IgD-negative memory B cell (primary cell): ENCODE data around the gene SLU7. TPM values are rescaled to one million over a fixed set of nuclear protein-coding genes. Genes with fewer than 3 reads are reported as not detected.

Source experiments
- H3K27ac Mint-ChIP-seq, 3 donors: one replicate each; pipeline ENCODE4 v1.8.0; 2020 to 2022; ENCODE audit warnings: mild to moderate bottlenecking in 3 of 3, mixed read lengths in 3 of 3, moderate library complexity in 1 of 3
- H3K27me3 Mint-ChIP-seq: one replicate; pipeline ENCODE4 v1.8.0; 2021; ENCODE audit warnings: mixed read lengths
- H3K36me3 Mint-ChIP-seq: one replicate; pipeline ENCODE4 v1.8.0; 2020; ENCODE audit warnings: mild to moderate bottlenecking, mixed read lengths
- H3K4me1 Mint-ChIP-seq, 3 donors: one replicate each; pipeline ENCODE4 v1.8.0; 2020 to 2022; ENCODE audit warnings: mixed read lengths in 3 of 3, mild to moderate bottlenecking in 1 of 3
- H3K4me3 Mint-ChIP-seq, 4 donors: one replicate each; pipeline ENCODE4 v1.8.0; 2020 to 2022; ENCODE audit warnings: mild to moderate bottlenecking in 4 of 4, mixed read lengths in 4 of 4, moderate library complexity in 3 of 4
- H3K9me3 Mint-ChIP-seq, 3 donors: one replicate each; pipeline ENCODE4 v1.8.0; 2020 to 2021; ENCODE audit warnings: mixed read lengths in 3 of 3, mild to moderate bottlenecking in 1 of 3
- polyA plus RNA-seq: library from polyadenylated mRNA; unstranded; fragments of 300-500 nt; fragmentation: Illumina TruSeq; gene quantifications from one replicate; pipeline ENCODE4 v1.2.3, GENCODE V29; 2021

Gene SLU7
- polyA plus RNA-seq, 1 donor from 2014 or later, result 96.2 TPM

GRCh38 chr5:160375166-160375565 lies 43.7 kb downstream of the SLU7 start:
- Mint-ChIP-seq H3K27ac (no peak overlapping the region), H3K36me3 (no peaks in the 10 kb centered on the region), H3K4me1 (peaks cover 0 to 5% (median 0%) of the 10 kb centered on the region in 3 donors), H3K27me3 (peaks cover 23% of the 10 kb centered on the region), H3K9me3 (no peaks in the 10 kb centered on the region), H3K4me3 (no peak overlapping the region)

- H3K4me3 Mint-ChIP-seq, result peak overlapping the region in 2 of 4 donors; percentile 36 to 70
- H3K27ac Mint-ChIP-seq, result no peak overlapping the region
- H3K9me3 Mint-ChIP-seq, result no peaks in the 10 kb centered on the region
- H3K4me1 Mint-ChIP-seq, result peaks cover 2 to 8% (median 7%) of the 10 kb centered on the region in 3 donors
- peaks cover 46% of the 10 kb centered on the region for H3K27me3 Mint-ChIP-seq
- no peaks in the 10 kb centered on the region for H3K36me3 Mint-ChIP-seq
Observed at GRCh38 chr5:160371294-160371693, 47.6 kb downstream of the SLU7 start.

GRCh38 chr5:160370713-160371034 lies 48.2 kb downstream of the SLU7 start:
- H3K9me3 Mint-ChIP-seq, result no peaks in the 10 kb centered on the region
- no peaks in the 10 kb centered on the region for H3K36me3 Mint-ChIP-seq
- H3K4me1 Mint-ChIP-seq, result peaks cover 2 to 8% (median 7%) of the 10 kb centered on the region in 3 donors
- peaks cover 45% of the 10 kb centered on the region for H3K27me3 Mint-ChIP-seq
- H3K4me3 Mint-ChIP-seq, result peak overlapping the region in 3 of 4 donors; percentile 36 to 70 (median 38)
- no peak overlapping the region for H3K27ac Mint-ChIP-seq

GRCh38 chr5:160369990-160370712 lies 48.7 kb downstream of the SLU7 start, which contains the start of gene C1QTNF2:
C1QTNF2 (minus strand) TSS chr5:160370626; CDS start chr5:160355011, 15,615 bp downstream.
- peaks cover 2 to 8% (median 7%) of the 10 kb centered on the region in 3 donors for H3K4me1 Mint-ChIP-seq
- no peaks in the 10 kb centered on the region for H3K36me3 Mint-ChIP-seq
- peak within 1 kb of the TSS; percentile 10 to 93 (median 75) for H3K4me3 Mint-ChIP-seq
- no peaks in the 10 kb centered on the region for H3K9me3 Mint-ChIP-seq
- H3K27ac Mint-ChIP-seq, result no peak within 1 kb of the TSS
- peaks cover 43% of the 10 kb centered on the region for H3K27me3 Mint-ChIP-seq

GRCh38 chr5:160367885-160368284 lies 51.0 kb downstream of the SLU7 start:
- H3K9me3 Mint-ChIP-seq, result no peaks in the 10 kb centered on the region
- H3K36me3 Mint-ChIP-seq, result no peaks in the 10 kb centered on the region
- no peak overlapping the region for H3K4me3 Mint-ChIP-seq
- H3K4me1 Mint-ChIP-seq, result peaks cover 2 to 8% (median 7%) of the 10 kb centered on the region in 3 donors
- no peak overlapping the region for H3K27ac Mint-ChIP-seq
- H3K27me3 Mint-ChIP-seq, result peaks cover 42% of the 10 kb centered on the region

- Mint-ChIP-seq H3K36me3 (no peaks in the 10 kb centered on the region), H3K27me3 (peaks cover 40% of the 10 kb centered on the region), H3K27ac (no peak overlapping the region), H3K9me3 (no peaks in the 10 kb centered on the region), H3K4me1 (peaks cover 2 to 8% (median 7%) of the 10 kb centered on the region in 3 donors), H3K4me3 (no peak overlapping the region)
Observed at GRCh38 chr5:160367261-160367660, 51.6 kb downstream of the SLU7 start.

GRCh38 chr5:160366230-160366629 lies 52.7 kb downstream of the SLU7 start:
- Mint-ChIP-seq H3K9me3 (no peaks in the 10 kb centered on the region), H3K27ac (no peak overlapping the region), H3K4me3 (no peak overlapping the region)

GRCh38 chr5:160363660-160364395 lies 55.1 kb downstream of the SLU7 start:
- Mint-ChIP-seq H3K4me1 (no peaks in the 10 kb centered on the region), H3K9me3 (no peaks in the 10 kb centered on the region), H3K4me3 (no peak overlapping the region), H3K27ac (no peak overlapping the region), H3K36me3 (no peaks in the 10 kb centered on the region), H3K27me3 (peaks cover 24% of the 10 kb centered on the region)

More at GRCh38 chr5:160366230-160366629, 52.7 kb downstream of the SLU7 start:
- Mint-ChIP-seq H3K27me3 (peaks cover 40% of the 10 kb centered on the region), H3K36me3 (no peaks in the 10 kb centered on the region), H3K4me1 (peaks cover 2 to 8% (median 7%) of the 10 kb centered on the region in 3 donors)

- no peaks in the 10 kb centered on the region for H3K36me3 Mint-ChIP-seq
- H3K27me3 Mint-ChIP-seq, result peaks cover 21% of the 10 kb centered on the region
- H3K9me3 Mint-ChIP-seq, result no peaks in the 10 kb centered on the region
- no peak overlapping the region for H3K4me3 Mint-ChIP-seq
- no peak overlapping the region for H3K27ac Mint-ChIP-seq
- no peaks in the 10 kb centered on the region for H3K4me1 Mint-ChIP-seq
Observed at GRCh38 chr5:160363211-160363610, 55.7 kb downstream of the SLU7 start.

GRCh38 chr5:160361624-160362228 lies 57.2 kb downstream of the SLU7 start:
- Mint-ChIP-seq H3K27ac (no peak overlapping the region), H3K27me3 (peaks cover 15% of the 10 kb centered on the region), H3K9me3 (no peaks in the 10 kb centered on the region)

GRCh38 chr5:160360310-160360709 lies 58.6 kb downstream of the SLU7 start:
- no peak overlapping the region for H3K4me3 Mint-ChIP-seq
- H3K27me3 Mint-ChIP-seq, result peaks cover 13% of the 10 kb centered on the region
- H3K9me3 Mint-ChIP-seq, result no peaks in the 10 kb centered on the region
- H3K36me3 Mint-ChIP-seq, result no peaks in the 10 kb centered on the region
- peaks cover 0 to 2% (median 0%) of the 10 kb centered on the region in 3 donors for H3K4me1 Mint-ChIP-seq
- no peak overlapping the region for H3K27ac Mint-ChIP-seq

More at GRCh38 chr5:160361624-160362228, 57.2 kb downstream of the SLU7 start:
- Mint-ChIP-seq H3K36me3 (no peaks in the 10 kb centered on the region), H3K4me1 (no peaks in the 10 kb centered on the region), H3K4me3 (no peak overlapping the region)

GRCh38 chr5:160359816-160360215 lies 59.1 kb downstream of the SLU7 start:
- Mint-ChIP-seq H3K9me3 (no peaks in the 10 kb centered on the region), H3K36me3 (no peaks in the 10 kb centered on the region), H3K4me3 (no peak overlapping the region), H3K4me1 (peaks cover 0 to 2% (median 0%) of the 10 kb centered on the region in 3 donors), H3K27ac (no peak overlapping the region), H3K27me3 (peaks cover 11% of the 10 kb centered on the region)

- Mint-ChIP-seq H3K9me3 (no peaks in the 10 kb centered on the region), H3K36me3 (no peaks in the 10 kb centered on the region), H3K27ac (no peak overlapping the region), H3K4me3 (no peak overlapping the region), H3K4me1 (peaks cover 0 to 2% (median 0%) of the 10 kb centered on the region in 3 donors), H3K27me3 (peaks cover 12% of the 10 kb centered on the region)
Observed at GRCh38 chr5:160359242-160359641, 59.6 kb downstream of the SLU7 start.

- no peaks in the 10 kb centered on the region for H3K36me3 Mint-ChIP-seq
- no peak overlapping the region for H3K27ac Mint-ChIP-seq
- peaks cover 0 to 2% (median 0%) of the 10 kb centered on the region in 3 donors for H3K9me3 Mint-ChIP-seq
- peaks cover 8% of the 10 kb centered on the region for H3K27me3 Mint-ChIP-seq
- no peak overlapping the region for H3K4me3 Mint-ChIP-seq
- peaks cover 0 to 2% (median 0%) of the 10 kb centered on the region in 3 donors for H3K4me1 Mint-ChIP-seq
Observed at GRCh38 chr5:160357861-160358411, 60.9 kb downstream of the SLU7 start.

- peaks cover 0 to 2% (median 0%) of the 10 kb centered on the region in 3 donors for H3K9me3 Mint-ChIP-seq
- no peak overlapping the region for H3K27ac Mint-ChIP-seq
- no peak overlapping the region for H3K4me3 Mint-ChIP-seq
- H3K4me1 Mint-ChIP-seq, result peaks cover 0 to 2% (median 0%) of the 10 kb centered on the region in 3 donors
- no peaks in the 10 kb centered on the region for H3K36me3 Mint-ChIP-seq
- peaks cover 8% of the 10 kb centered on the region for H3K27me3 Mint-ChIP-seq
Observed at GRCh38 chr5:160357394-160357793, 61.5 kb downstream of the SLU7 start.
